NCI-H2227 treated with DMSO at 0.1 percent for 48 hours (cell line): ENCODE data around the gene UQCR10.

ENCODE experiments used
- DNase-seq: peaks from one replicate; lab custom pipeline; 2025; lab: John Stamatoyannopoulos, UW

Gene UQCR10

DNA sequence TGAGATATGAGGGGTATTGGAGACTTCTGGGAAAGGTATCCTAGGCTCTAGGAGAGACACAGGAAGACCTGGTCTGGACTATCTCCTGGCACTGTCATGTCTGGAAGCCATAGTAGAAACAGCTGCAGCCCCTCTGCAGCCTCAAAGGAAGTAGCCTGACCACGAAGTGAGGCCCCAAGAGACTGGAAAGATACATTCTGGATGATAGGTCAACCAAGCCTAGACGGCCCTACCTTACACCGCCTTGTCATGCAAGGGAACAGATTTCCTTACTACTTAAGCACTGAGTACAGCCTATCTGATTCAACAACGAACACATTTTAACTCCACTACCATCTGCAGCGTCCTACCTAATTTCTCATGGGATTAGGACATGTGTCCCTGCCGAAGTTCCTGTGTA, 31.1 kb downstream of the UQCR10 start:
- DNase-seq, result no peak

DNA sequence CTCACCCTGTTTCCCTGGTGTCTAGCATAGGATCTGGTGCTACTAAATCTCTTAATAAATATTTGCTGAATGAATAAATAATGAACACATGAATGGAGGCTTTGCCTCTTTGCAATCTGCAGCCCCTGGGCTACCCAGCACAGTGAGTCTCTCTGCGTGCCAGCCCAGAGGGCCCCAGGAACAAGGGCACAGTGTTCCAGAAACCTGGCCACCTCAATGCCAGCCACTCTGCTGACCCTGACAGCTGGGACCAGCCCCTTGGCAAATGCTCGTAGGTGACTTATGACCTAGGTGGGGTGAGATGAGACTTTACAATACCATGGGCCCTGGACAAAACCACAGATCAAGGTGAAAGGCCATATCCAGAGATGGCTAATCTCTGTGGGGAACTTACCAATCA, 31.6 kb downstream of the UQCR10 start:
- DNase-seq, result no peak

DNA sequence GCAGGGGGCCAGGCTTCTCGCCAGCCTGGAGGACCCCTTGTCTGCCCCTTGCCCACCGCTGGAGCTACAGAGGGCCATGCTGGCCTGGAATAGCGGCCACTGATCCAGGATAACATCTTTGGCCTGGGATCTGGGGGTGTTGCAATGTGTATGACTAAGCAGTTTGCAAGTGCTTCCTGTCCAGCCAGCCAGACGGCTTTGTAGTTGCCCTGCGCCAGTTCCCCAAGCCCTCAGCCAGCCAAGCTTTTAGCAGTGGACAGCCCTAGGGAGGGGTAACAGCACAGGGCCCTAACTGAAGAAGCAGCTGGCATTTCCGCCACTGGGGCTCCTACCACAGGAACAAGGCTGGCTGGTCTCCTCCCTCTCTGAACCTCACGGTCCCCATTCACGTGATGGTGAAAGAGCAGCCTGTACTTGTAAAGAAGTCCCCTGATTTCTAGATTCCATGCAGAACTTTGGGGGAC, 32.1 kb downstream of the UQCR10 start:
- DNase-seq, result no peak

DNA sequence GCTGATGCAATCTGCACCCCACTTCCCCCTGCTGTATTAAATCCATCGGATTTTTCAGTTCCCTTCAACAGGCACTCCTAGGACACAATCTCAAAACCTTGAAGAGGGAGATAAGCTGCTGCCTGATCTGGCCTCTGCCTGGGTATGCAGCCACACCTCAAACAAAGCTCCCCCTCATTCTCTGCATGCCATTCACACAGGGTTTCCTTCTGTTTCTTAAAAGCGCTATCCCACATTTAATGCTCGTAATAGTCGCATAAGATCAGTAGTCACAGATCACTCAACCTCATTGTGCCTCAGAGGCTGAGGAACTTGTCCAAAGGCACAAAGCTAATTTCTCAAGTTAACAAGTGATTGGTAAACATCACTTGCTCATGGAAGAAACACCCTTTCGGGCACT, 34.0 kb downstream of the UQCR10 start:
- DNase-seq, result no peak

DNA sequence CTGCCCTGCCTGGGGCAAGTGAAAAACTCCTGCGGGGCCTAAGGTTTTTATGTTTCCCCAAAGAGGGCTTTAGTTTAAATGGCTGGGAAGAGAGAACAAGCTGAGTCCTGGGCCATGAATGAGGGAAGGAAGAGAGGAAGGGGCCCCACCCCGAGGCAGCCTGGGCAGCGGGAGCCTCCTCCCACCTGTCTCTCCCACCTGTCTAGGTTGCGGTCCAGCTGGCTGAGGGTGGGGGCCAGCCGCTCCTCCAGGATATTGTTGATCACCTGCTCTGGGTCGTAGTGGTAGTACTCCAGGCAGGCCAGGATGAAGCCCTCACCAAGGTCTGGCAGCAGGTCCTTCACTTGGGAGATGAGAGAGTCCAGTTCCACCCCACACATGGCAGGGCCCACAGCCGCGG, 34.6 kb downstream of the UQCR10 start:
- DNase-seq, result no peak

DNA sequence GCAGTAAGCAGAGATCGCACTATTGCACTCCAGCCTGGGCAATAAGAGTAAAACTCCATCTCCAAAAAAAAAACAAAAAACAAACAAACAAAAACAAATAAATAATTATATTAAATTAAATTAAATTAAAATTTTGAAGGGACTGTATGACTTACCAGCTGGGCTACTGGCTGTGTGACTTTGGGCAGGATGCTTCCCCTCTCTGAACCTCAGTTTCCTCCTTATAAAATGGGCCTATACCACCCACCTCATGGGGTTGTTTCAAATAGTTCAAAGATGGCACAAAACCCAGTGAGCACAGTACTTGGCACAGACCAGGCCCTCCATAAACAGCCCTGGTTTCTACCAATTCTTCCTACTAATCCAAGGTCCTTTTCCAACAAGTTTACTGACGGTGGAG, 36.0 kb downstream of the UQCR10 start:
- DNase-seq, result no peak

DNA sequence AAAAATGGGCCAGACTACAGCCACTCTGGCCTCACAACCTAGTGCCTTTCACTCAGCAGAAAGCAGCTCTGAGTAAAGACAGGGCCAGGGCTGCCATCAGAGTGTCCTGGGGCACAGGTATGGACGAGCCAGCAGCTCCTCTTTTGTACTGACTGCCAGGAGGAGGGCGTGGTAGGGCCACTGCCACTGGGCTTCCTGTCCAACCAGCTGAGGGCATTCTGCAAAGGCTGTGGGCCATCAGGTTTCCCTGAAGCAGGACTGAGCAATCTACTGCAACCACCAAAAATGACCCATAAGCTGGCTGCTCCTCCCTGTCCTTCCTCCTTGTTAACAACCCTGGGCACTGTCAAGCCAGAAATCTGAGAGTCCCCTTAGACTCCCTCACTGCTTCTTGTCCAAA, 37.8 kb downstream of the UQCR10 start:
- DNase-seq, result no peak

DNA sequence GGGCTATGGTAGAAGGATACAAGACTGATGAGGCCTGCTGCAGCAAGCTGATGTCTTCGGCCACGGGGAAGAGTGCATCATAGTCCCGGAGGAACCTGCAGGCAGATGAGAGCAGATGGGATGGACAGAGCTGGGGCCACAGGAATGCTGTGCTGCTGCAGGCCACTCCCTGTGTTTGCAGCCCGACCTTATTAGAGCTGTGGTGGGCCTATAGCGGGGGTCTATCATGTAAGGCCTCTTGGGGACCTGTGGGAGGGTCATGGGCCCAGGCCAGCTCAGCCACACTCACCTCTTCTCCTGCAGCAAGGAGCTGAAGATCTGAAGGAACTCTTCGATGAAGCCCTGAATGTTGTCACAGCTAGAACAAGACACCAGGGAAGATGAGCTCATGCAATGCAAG, 39.0 kb downstream of the UQCR10 start:
- no peak for DNase-seq

DNA sequence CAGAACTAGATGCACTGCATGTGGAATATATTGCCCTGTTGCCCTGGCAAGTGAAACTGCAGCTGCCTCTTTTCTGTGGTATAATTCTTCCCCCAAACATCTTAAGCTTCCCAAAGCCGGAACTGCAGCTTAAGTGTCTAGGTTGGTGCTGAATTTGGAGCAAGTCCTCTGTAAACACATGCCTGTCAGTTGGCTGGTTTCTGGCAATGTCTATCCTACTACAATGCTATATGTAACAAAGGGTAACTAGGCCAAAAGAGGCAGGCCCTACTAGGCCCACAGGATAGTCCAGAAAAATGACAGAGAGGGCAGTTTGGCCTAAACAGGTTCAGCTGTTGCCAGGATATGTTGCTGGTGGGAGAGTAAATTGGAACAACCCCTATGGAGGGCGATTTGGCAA, 43.0 kb downstream of the UQCR10 start:
- DNase-seq, result no peak

DNA sequence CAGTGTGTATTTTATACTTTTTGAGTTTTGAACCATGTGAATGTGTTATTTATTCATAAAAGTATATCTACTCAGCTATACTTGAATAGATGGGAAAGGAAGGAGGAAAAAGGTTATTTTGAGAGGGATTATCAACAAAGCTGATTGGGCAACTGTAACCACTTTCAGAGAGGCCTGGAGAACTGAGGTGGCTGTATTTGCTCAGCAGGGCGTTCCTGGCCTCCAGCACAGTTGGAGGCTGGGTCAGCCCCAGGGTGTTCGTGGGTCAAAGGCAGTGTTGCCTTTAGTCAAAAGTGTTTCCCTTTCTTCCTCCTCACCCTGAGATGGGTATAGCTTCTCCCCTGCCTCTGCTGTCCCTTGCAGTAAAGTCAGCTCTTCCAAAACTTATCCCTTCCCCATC, 44.2 kb downstream of the UQCR10 start:
- no peak for DNase-seq

DNA sequence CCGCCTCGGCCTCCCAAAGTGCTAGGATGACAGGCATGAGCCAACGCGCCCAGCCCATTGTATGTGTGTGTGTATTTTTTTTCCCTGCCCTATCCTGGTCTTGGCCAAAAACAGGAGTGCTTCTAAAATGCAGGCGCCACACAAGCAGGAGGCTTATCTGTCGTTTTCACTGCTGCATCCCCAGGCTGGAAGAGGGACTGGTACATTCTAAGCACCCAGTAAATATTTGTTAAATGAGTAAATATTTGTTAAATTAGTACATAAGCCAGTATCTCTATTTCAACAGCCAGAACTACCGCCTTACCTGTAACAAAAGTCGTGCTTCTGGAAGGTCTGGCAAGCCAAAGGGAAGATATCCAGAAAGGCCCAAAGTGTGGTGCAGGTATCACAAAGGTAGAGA, 46.0 kb downstream of the UQCR10 start:
- DNase-seq, result no peak

DNA sequence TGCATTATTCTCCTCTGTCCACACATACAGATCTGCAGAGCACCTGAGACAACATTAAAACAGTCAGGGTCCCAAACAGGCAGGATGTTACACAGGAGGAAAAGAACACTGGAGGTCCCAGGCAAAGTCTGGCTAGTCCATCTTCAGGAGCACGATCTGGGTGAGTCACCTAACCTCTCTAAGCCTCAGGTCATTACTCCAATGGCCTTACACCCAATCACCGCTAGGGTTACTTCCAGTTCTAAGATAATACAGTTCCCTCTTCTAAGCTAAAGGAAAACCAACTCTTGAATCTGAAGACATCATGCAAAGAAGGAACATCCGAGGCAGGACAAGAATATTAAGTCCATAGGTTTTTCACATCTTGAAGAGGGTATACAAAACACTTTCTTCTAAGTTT, 46.4 kb downstream of the UQCR10 start:
- no peak for DNase-seq

DNA sequence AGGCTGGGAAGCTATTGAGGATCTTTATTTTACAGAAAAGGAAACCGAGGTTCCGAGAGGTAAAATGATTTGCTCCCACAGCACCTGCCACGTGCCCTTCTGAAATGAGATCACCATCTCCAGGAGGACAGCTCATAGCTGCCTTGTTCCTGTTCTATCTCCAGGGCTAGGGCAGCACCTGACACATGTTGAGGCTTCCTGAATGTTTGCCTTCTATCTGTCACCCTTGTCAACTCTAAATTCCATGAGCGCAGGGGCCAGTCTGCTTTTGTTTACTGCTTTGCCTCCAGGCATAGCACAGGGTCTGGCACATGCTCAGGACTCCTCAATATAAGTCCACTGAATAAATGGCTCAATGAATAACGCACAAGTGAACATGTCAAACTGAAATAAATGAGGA, 46.8 kb downstream of the UQCR10 start:
- DNase-seq, result no peak

DNA sequence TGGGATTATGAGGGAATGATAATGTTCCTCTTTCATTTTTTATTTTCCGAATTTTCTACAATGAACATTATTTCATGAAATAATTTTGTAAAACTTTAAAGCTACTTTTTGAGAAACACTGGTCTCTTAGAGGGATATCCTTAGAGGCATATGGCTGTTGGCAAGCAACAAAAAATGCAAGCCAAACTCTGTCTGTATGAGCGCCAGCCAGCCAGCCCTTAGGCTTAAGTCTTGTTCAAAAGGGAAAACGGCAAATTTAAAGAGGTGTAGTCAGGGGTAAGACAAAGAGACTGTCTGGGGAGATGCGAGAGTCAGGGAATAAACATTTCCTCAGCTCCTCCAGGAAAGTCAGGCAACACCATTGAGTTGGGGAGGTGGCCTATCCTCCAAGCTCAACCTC, 48.4 kb downstream of the UQCR10 start:
- DNase-seq, result no peak

DNA sequence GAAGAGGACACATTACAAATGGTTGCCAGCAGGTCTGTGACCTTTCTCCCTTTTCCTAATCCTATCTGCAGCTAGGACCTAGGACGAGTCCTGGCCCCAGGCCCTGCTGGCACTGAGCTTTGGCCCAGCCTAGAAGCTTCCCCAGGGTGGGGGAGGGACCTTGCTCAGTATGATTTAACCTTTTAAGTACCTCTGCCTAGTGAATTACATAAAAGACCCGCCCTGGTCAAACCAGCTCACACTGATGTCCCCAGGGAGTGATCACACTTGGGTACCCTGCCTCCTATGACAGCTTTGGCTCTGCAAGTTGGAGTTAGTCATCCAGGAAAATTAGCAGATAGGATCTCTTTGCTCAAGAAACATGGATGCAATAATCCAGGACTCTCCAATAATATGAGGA, 49.0 kb downstream of the UQCR10 start:
- no peak for DNase-seq

DNA sequence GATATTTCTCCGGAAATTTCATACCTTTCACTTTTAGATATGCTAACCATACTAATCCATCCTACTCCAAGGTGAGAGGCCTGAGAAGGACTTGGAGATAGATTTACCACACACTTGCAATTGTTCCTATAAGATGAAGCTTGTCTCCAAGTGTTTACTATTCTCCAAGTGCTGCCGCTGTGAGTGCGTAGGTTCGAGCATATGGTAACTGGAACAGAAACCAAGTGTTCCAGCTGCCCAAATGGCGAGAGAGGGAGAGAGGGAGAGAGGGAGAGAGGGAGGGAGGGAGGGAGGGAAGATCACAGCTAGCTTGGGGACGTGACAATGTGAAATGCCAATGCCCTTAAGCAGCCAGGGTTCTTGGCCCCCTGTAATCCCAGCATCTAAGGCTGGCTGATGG, 49.4 kb downstream of the UQCR10 start:
- no peak for DNase-seq

DNA sequence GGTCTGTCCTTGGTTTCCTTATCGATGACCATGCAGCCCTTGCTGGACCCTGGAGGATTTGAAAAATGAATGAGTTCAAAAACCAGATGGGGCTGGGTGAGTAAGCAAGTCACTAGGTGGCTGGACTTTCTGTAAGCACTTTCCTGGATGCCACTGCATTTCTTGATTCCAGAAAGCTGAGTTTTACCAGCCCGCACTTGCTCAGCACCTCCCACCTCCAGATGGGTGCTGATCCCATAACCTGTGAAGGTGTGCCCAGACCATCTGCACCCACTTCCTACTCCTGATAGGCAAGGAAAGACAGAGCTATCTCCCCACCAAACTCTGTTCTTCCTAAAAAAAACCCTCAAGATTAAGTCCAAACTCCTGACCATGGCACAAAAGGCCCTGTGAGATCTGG, 49.8 kb downstream of the UQCR10 start:
- no peak for DNase-seq

DNA sequence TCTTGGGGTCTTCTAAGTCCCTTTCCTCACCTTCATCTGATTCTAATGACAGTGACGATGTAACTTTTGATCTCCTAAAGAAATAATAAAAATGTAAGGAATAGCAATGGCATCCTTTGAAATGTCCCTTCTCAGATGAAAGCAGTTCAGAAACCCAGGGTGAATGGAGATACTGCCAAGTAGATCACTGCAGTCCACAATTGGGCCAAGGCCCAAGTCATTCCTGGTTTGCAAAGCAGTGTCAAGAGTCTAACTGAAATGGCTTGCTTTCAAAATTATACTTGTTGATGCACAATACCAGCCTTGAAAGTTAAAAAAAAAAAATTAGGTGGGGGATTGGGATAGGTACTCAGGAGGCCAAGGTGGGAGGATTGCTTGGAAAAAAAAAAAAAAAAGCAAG, 50.6 kb downstream of the UQCR10 start:
- no peak for DNase-seq

DNA sequence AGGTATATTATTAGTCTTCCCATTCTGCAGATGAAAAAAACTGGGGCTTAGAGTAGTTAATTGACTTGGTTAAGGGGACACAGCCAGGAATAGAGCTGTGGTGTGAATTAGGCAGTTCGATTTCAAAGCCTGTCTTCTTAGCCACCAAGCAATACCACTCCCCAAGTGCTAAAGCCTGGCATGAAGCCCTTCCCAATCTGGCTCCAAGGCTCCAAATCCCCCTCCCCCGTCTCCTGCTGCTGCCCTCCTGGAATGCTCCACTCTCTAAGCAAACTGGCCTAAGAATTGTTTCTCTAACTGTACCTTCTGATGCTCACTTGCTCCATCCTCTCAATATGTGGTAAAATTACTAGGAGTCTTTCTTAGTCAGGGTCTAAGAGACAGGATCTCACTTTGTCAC, 52.3 kb downstream of the UQCR10 start:
- no peak for DNase-seq
